H9 (cell line): ENCODE measurements around the gene SPRY4. TPM values are rescaled to one million over a fixed set of nuclear protein-coding genes. Genes with fewer than 3 reads are reported as not detected.

Experiments
- DNase-seq: peaks from one replicate; pipeline ENCODE4 v3.0.0-alpha.2; 2017
- H2AFZ ChIP-seq: one replicate; pipeline ENCODE4 v1.6.1; 2013; ENCODE audit warnings: mild to moderate bottlenecking, low read length, control low read depth, moderate library complexity
- H2AK5ac ChIP-seq: 2 replicates; pipeline ENCODE4 v1.6.1; 2013; ENCODE audit warnings: low read length, control low read depth, mixed read lengths; ENCODE audit not compliant: insufficient read length
- H2BK120ac ChIP-seq: one replicate; pipeline ENCODE4 v1.6.1; 2013; ENCODE audit warnings: low read depth, mild to moderate bottlenecking, low read length, control low read depth, inconsistent platforms; ENCODE audit not compliant: poor library complexity, severe bottlenecking
- H2BK12ac ChIP-seq: 2 replicates; pipeline ENCODE4 v1.6.1; 2013; ENCODE audit warnings: low read length, control low read depth, mixed read lengths, low read depth; ENCODE audit not compliant: insufficient read length
- H2BK15ac ChIP-seq: 2 replicates; pipeline ENCODE4 v1.6.1; 2013; ENCODE audit warnings: low read depth, low read length, control low read depth
- H2BK20ac ChIP-seq: one replicate; pipeline ENCODE4 v1.6.1; 2013; ENCODE audit warnings: low read depth, mild to moderate bottlenecking, low read length, control low read depth, inconsistent platforms; ENCODE audit not compliant: poor library complexity, severe bottlenecking
- H2BK5ac ChIP-seq: 2 replicates; pipeline ENCODE4 v1.6.1; 2013; ENCODE audit warnings: low read length, control low read depth, mixed read lengths; ENCODE audit not compliant: insufficient read length
- H3K14ac ChIP-seq: 2 replicates; pipeline ENCODE4 v1.6.1; 2013; ENCODE audit warnings: low read length, control low read depth; ENCODE audit not compliant: insufficient read depth
- H3K18ac ChIP-seq: 2 replicates; pipeline ENCODE4 v1.6.1; 2013; ENCODE audit warnings: low read depth, mild to moderate bottlenecking, mixed read lengths, low read length, control low read depth; ENCODE audit not compliant: insufficient read length
- H3K23ac ChIP-seq: 2 replicates; pipeline ENCODE4 v1.6.1; 2013; ENCODE audit warnings: low read length, control low read depth, mixed read lengths, low read depth; ENCODE audit not compliant: insufficient read length
- H3K23me2 ChIP-seq: 2 replicates; pipeline ENCODE4 v1.6.1; 2013; ENCODE audit warnings: low read depth, mild to moderate bottlenecking, mixed read lengths, low read length, control low read depth; ENCODE audit not compliant: insufficient read length, poor library complexity, severe bottlenecking
- H3K27ac ChIP-seq: 2 replicates; pipeline ENCODE4 v1.5.1; 2013; ENCODE audit warnings: low read length, control low read depth, mixed read lengths, low read depth; ENCODE audit not compliant: insufficient read length
- H3K27me3 ChIP-seq: 2 replicates; pipeline ENCODE4 v1.6.1; 2013; ENCODE audit warnings: low read length, control low read depth, inconsistent platforms; ENCODE audit not compliant: insufficient read depth
- H3K4ac ChIP-seq: 2 replicates; pipeline ENCODE4 v1.6.1; 2013; ENCODE audit warnings: low read depth, mild to moderate bottlenecking, control low read depth, inconsistent platforms, low read length, moderate library complexity
- H3K4me1 ChIP-seq: 2 replicates; pipeline ENCODE4 v1.6.1; 2013; ENCODE audit warnings: low read length, control low read depth, inconsistent platforms; ENCODE audit not compliant: insufficient read depth
- H3K4me2 ChIP-seq: 2 replicates; pipeline ENCODE4 v1.6.1; 2013; ENCODE audit warnings: low read length, control low read depth, mixed read lengths; ENCODE audit not compliant: insufficient read length, insufficient read depth
- H3K56ac ChIP-seq: 2 replicates; pipeline ENCODE4 v1.6.1; 2013; ENCODE audit warnings: low read depth, mild to moderate bottlenecking, mixed read lengths, low read length, control low read depth; ENCODE audit not compliant: insufficient read length
- H3K79me1 ChIP-seq: 2 replicates; pipeline ENCODE4 v1.6.1; 2013; ENCODE audit warnings: low read depth, mild to moderate bottlenecking, moderate library complexity, low read length, control low read depth, inconsistent platforms; ENCODE audit not compliant: insufficient read depth, poor library complexity, severe bottlenecking
- H3K79me2 ChIP-seq: 2 replicates; pipeline ENCODE4 v1.6.1; 2013; ENCODE audit warnings: low read length, control low read depth, inconsistent platforms; ENCODE audit not compliant: insufficient read depth
- H3K9ac ChIP-seq: 2 replicates; pipeline ENCODE4 v1.6.1; 2013; ENCODE audit warnings: low read length, control low read depth, mixed read lengths; ENCODE audit not compliant: insufficient read length; ENCODE audit errors: extremely low read depth
- H3K9me3 ChIP-seq: one replicate; pipeline ENCODE4 v1.6.1; 2013; ENCODE audit warnings: low read depth, low read length, inconsistent platforms; ENCODE audit not compliant: control insufficient read depth
- H3T11ph ChIP-seq: one replicate; pipeline ENCODE4 v1.6.1; 2013; ENCODE audit warnings: mild to moderate bottlenecking, low read length, control low read depth, inconsistent platforms
- H4K20me1 ChIP-seq: one replicate; pipeline ENCODE4 v1.6.1; 2013; ENCODE audit not compliant: control insufficient read depth, insufficient read length, insufficient read depth
- H4K5ac ChIP-seq: 2 replicates; pipeline ENCODE4 v1.6.1; 2013; ENCODE audit warnings: low read depth, mild to moderate bottlenecking, mixed read lengths, low read length, control low read depth; ENCODE audit not compliant: insufficient read length
- H4K8ac ChIP-seq: replicated peaks from 2 replicates; pipeline ENCODE4 v1.6.1; 2013; ENCODE audit warnings: low read length, control low read depth, mixed read lengths, low read depth; ENCODE audit not compliant: insufficient read length
- H4K91ac ChIP-seq: 2 replicates; pipeline ENCODE4 v1.6.1; 2013; ENCODE audit warnings: low read depth, mild to moderate bottlenecking, moderate library complexity, mixed read lengths, low read length, control low read depth; ENCODE audit not compliant: insufficient read length
- H3K27ac Mint-ChIP-seq, 3 experiments: 2 replicates in 2 of 3; 3 replicates in 1 of 3; pipeline ENCODE4 v1.8.0; 2020 to 2021; ENCODE audit warnings: mixed read lengths in 3 of 3, mild to moderate bottlenecking in 1 of 3, moderate library complexity in 1 of 3
- H3K27me3 Mint-ChIP-seq: 2 replicates; pipeline ENCODE4 v1.8.0; 2021; ENCODE audit warnings: low read depth, mild to moderate bottlenecking, moderate library complexity, mixed read lengths
- H3K36me3 Mint-ChIP-seq, 3 experiments: 2 replicates in 2 of 3; 3 replicates in 1 of 3; pipeline ENCODE4 v1.8.0; 2020 to 2021; ENCODE audit warnings: low read depth in 3 of 3, mixed read lengths in 3 of 3; ENCODE audit not compliant: insufficient read depth in 1 of 3
- H3K4me1 Mint-ChIP-seq, 2 experiments: 2 replicates each; pipeline ENCODE4 v1.8.0; 2020; ENCODE audit warnings: mixed read lengths in 2 of 2
- H3K4me3 Mint-ChIP-seq, 2 experiments: 2 replicates in 1 of 2; 3 replicates in 1 of 2; pipeline ENCODE4 v1.8.0; 2020 to 2021; ENCODE audit warnings: mild to moderate bottlenecking in 2 of 2, mixed read lengths in 2 of 2, moderate library complexity in 1 of 2
- H3K9me3 Mint-ChIP-seq, 2 experiments: 2 replicates in 1 of 2; 3 replicates in 1 of 2; pipeline ENCODE4 v1.8.0; 2020; ENCODE audit warnings: mild to moderate bottlenecking in 2 of 2, mixed read lengths in 2 of 2, moderate library complexity in 1 of 2
- CTCF ChIP-seq: fragments of 200-600 bp; sonication (generic); conservative IDR thresholded peaks from 3 replicates; pipeline ENCODE4 v1.8.0; 2021; ENCODE audit warnings: antibody characterized with exemption, mild to moderate bottlenecking
- WGBS: extraction: QIAGEN DNeasy Blood & Tissue Kit; methylation state at CpG from one replicate; pipeline ENCODE4 v1.1.7; 2013; ENCODE audit warnings: missing lambda C conversion rate, low lambda C conversion rate, mixed read lengths; ENCODE audit not compliant: insufficient read length; ENCODE audit errors: extremely low coverage; 5-methylcytosine and 5-hydroxymethylcytosine counted together
- total RNA-seq: library from RNA; stranded (reverse); gene quantifications from 2 replicates; pipeline ENCODE4 v1.2.1, GENCODE V29; 2021

Gene SPRY4
- total RNA-seq, 1 experiment from 2014 or later = 92.4 TPM

GRCh38 chr5:142319105-142319504 lies 5.7 kb downstream of the SPRY4 start:
- Mint-ChIP-seq H3K4me1 (peaks cover 72 to 79% of the 10 kb centered on the region in 2 experiments), H3K4me3 (peak overlapping the region; percentile 96 to 99), H3K9me3 (peaks cover 0 to 2% of the 10 kb centered on the region in 2 experiments; a peak in 1 of 5 replicates), H3K27me3 (peaks cover 6% of the 10 kb centered on the region), H3K27ac (no peak overlapping the region), H3K36me3 (peaks cover 4 to 89% (median 85%) of the 10 kb centered on the region in 3 experiments)
- Histone ChIP-seq H3K4me2 (peak overlapping the region; percentile 94), H3K9ac (peak overlapping the region; percentile 1), H3T11ph (no peak overlapping the region), H3K9me3 (no peaks in the 10 kb centered on the region), H3K14ac (no peak overlapping the region), H3K79me2 (peaks cover 98% of the 10 kb centered on the region), H4K8ac (no peak overlapping the region), H4K20me1 (peaks cover 10% of the 10 kb centered on the region), H4K5ac (no peak overlapping the region), H3K4me1 (peaks cover 16% of the 10 kb centered on the region), H2AFZ (no peak overlapping the region), H3K18ac (no peak overlapping the region), H3K79me1 (no peaks in the 10 kb centered on the region), H2BK120ac (no peak overlapping the region), H3K23ac (no peak overlapping the region), H3K23me2 (peaks cover 24% of the 10 kb centered on the region), H2BK12ac (no peak overlapping the region), H3K56ac (no peak overlapping the region), H2BK20ac (no peak overlapping the region), H3K4ac (no peak overlapping the region), H4K91ac (no peak overlapping the region), H2BK5ac (no peak overlapping the region), H2AK5ac (no peak overlapping the region), H3K27ac (no peak overlapping the region), H3K27me3 (no peaks in the 10 kb centered on the region), H2BK15ac (no peak overlapping the region)
- no CpG with 5 or more reads among the region's 2 CpGs for WGBS
- DNase-seq = no peak
- TF ChIP-seq CTCF = no peak
